Measurements from ENCODE around the gene SETD1B. TPM values are rescaled to one million over a fixed set of nuclear protein-coding genes. Genes with fewer than 3 reads are reported as not detected.

Gene SETD1B
- polyA plus RNA-seq, 1 experiment: 1.1 TPM

DNA sequence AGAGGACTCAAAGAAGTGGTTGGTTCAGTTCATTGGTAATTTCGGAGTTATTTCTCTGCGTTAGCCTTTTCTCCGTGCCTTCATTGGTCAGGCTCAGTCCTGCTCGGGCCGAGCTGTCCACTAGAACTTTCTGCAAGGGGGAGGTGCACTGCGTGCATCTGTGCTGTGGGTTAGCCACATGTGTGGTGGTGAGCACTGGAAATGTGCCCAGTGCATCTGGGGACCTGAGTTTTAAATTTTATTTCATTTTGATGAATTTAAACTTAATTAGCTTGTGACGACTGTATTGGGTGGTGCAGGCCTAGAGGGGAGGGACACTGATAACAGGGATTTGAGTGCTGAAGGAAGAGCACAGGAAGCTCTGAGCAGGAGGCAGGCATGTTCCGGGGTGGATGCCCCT, 24.5 kb downstream of the SETD1B start:
- no peak for DNase-seq (ENCODE audit: low read depth, low spot score)
- ChIA-PET CTCF (interaction anchor here (1.3 to 1.6 kb wide), 2 partner anchors 11 to 60 kb away, joined by 3 to 6 read pairs; partner anchors contain the start of gene PSMD9), POLR2A (no interaction called here)
- Histone ChIP-seq H3K9me3 (ENCODE audit: control insufficient read depth, insufficient read depth, low read length) (no peaks in the 10 kb centered on the region; the same call in 1 of the 2 replicates), H3K4me3 (ENCODE audit: low read depth, low read length) (no peak overlapping the region), H3K27ac (ENCODE audit: low read depth, low read length) (no peak overlapping the region), H3K27me3 (ENCODE audit: control insufficient read depth, insufficient read depth, low read length) (no peaks in the 10 kb centered on the region)
- TF ChIP-seq, protein P1, sequence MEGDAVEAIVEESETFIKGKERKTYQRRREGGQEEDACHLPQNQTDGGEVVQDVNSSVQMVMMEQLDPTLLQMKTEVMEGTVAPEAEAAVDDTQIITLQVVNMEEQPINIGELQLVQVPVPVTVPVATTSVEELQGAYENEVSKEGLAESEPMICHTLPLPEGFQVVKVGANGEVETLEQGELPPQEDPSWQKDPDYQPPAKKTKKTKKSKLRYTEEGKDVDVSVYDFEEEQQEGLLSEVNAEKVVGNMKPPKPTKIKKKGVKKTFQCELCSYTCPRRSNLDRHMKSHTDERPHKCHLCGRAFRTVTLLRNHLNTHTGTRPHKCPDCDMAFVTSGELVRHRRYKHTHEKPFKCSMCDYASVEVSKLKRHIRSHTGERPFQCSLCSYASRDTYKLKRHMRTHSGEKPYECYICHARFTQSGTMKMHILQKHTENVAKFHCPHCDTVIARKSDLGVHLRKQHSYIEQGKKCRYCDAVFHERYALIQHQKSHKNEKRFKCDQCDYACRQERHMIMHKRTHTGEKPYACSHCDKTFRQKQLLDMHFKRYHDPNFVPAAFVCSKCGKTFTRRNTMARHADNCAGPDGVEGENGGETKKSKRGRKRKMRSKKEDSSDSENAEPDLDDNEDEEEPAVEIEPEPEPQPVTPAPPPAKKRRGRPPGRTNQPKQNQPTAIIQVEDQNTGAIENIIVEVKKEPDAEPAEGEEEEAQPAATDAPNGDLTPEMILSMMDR (IDR thresholded peaks at IDR 0.05; ENCODE audit: low read depth, low read length): no peak

DNA sequence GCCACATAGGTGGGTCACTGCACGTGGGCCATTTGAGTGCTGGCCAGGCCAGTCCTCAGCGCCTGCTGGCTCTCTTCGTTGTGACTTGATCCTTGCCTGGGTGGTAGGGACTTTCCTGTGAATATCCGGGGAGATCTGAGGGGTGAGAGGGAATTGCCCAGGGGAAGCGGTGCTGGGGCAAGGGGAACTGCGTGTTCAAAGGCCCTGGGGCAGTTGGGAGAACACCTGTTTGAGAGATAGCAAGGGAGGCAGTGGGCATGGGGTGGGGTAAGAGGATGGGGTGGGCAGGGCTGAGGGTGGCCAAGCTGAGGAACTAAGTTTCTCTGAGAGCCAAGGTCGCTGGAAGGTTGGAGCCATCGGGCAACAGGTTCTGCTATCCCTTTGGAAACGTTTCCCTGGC, 25.0 kb downstream of the SETD1B start:
- Histone ChIP-seq H3K27ac (ENCODE audit: low read depth, low read length) (no peak overlapping the region), H3K27me3 (ENCODE audit: control insufficient read depth, insufficient read depth, low read length) (no peaks in the 10 kb centered on the region), H3K9me3 (ENCODE audit: control insufficient read depth, insufficient read depth, low read length) (no peaks in the 10 kb centered on the region; the same call in 1 of the 2 replicates), H3K4me3 (ENCODE audit: low read depth, low read length) (no peak overlapping the region)
- DNase-seq (ENCODE audit: low read depth, low spot score): no peak
- POLR2A ChIA-PET: no interaction called here
- CTCF ChIA-PET: interaction anchor here (1.6 kb wide), 1 partner anchor 10 kb away, joined by 6 read pairs; no protein-coding TSS in a partner anchor
- TF ChIP-seq, protein P1 (IDR thresholded peaks at IDR 0.05; ENCODE audit: low read depth, low read length): no peak

DNA sequence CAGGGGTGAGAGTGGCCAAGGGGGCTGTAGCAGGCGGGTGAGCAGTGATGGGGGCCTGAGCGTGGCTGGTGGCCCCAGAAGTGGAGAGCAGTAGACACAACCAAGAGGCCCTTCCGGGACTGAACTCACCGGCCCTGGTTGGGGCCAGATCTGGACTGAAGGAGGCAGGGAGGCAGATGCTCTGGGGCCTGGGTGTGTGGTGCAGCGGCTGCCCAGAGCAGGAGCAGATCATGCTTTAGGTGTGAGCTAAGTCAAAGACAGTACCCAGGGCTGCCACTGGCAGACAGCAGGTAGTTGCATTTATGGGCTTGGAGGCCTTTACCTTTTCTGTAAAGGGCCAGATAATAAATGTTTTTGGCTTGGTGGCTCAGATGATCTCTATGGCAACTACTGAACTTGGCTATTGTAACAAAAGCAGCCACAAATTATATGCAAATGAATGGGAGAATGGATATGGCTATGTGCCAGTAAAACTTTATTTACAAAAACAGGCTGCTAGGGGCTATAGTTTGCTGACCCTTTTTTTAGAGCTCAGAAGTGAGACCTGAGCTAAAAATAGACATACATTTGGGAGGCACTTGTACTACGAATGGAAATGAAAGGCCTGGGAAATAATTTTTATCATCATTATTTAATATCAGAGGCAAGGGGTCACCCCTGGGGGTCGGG, 25.6 kb downstream of the SETD1B start:
- ChIA-PET CTCF (no interaction called here), POLR2A (interaction anchor here (0.6 kb wide), 1 partner anchor 16 kb away, joined by 3 read pairs; no protein-coding TSS in a partner anchor)
- H3K4me3 ChIP-seq (ENCODE audit: low read depth, low read length): no peak overlapping the region
- H3K27me3 ChIP-seq (ENCODE audit: control insufficient read depth, insufficient read depth, low read length): no peaks in the 10 kb centered on the region
- H3K9me3 ChIP-seq (ENCODE audit: control insufficient read depth, insufficient read depth, low read length): no peaks in the 10 kb centered on the region; the same call in 1 of the 2 replicates
- no peak for DNase-seq (ENCODE audit: low read depth, low spot score)
- H3K27ac ChIP-seq (ENCODE audit: low read depth, low read length): no peak overlapping the region
- TF ChIP-seq, protein P1 (IDR thresholded peaks at IDR 0.05; ENCODE audit: low read depth, low read length): no peak

- no peak overlapping the region for H3K27ac ChIP-seq (ENCODE audit: low read depth, low read length)
- H3K27me3 ChIP-seq (ENCODE audit: control insufficient read depth, insufficient read depth, low read length): no peaks in the 10 kb centered on the region
- no peak for DNase-seq (ENCODE audit: low read depth, low spot score)
- ChIA-PET CTCF (no interaction called here), POLR2A (no interaction called here)
- H3K4me3 ChIP-seq (ENCODE audit: low read depth, low read length): no peak overlapping the region
- no peaks in the 10 kb centered on the region; the same call in 1 of the 2 replicates for H3K9me3 ChIP-seq (ENCODE audit: control insufficient read depth, insufficient read depth, low read length)
- TF ChIP-seq, protein P1 (IDR thresholded peaks at IDR 0.05; ENCODE audit: low read depth, low read length): no peak
These were observed 26.3 kb downstream of the SETD1B start for GRCh38 chr12:121830134-121830533.

DNA sequence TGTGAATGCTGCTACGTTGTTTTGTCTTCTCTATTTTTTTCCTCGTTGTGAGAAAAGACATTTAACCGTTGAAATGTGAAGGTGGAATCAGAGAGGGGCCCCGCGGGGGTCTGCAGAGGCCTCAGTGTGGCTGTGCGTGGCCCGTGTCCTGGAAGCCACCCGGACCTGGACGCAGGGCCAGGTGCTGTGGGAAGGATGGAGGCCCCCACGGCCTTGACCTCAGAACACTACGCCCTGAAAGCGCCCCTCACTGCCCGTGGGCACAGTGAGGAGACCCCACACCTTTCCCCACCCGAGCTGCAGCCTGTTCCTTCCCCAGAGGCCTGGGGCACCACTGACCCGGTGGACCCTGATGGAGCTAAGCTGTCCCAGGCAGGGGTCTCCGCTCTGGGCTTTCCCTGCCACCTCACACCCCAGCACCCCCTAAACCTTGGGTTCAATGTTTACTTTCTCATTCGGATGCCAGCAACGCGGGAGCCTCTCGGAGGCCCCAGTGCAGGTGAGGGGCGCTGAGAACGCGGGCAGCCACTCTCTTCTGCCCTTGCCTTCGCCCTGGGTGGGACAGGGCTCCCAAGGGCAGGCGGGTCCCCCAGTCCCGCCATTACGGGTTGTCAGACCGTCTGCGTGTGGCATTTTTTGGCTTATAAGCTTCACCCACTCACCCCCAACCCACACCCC, 26.9 kb downstream of the SETD1B start:
- Histone ChIP-seq H3K27me3 (ENCODE audit: control insufficient read depth, insufficient read depth, low read length) (no peaks in the 10 kb centered on the region), H3K9me3 (ENCODE audit: control insufficient read depth, insufficient read depth, low read length) (no peaks in the 10 kb centered on the region; the same call in 1 of the 2 replicates), H3K4me3 (ENCODE audit: low read depth, low read length) (no peak overlapping the region), H3K27ac (ENCODE audit: low read depth, low read length) (no peak overlapping the region)
- ChIA-PET CTCF (no interaction called here), POLR2A (no interaction called here)
- DNase-seq (ENCODE audit: low read depth, low spot score): no peak
- TF ChIP-seq, protein P1 (IDR thresholded peaks at IDR 0.05; ENCODE audit: low read depth, low read length): no peak
